ENCODE results near the gene GLP2R.

The GLP2R gene

DNA sequence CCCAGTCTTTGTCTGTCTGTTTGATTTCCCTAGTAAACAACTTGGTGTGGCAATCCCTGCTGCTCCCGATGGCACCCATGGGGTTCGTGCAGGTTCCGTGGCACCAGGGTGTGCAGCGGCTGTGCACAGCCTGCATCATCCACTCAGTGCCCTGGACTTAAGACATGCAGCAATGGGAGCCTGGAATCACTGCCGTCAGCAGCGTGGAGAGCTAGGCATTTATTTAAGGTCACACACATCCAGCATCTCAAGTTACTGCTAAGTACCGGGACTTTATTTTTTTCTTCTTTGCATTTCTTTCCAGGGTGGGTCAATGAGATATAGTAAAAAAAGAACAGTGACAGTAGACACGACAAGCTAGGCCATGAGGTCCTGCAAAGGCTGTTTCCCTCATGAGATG is 37.1 kb upstream of the GLP2R start:
- H3K4me3 Mint-ChIP-seq, result no peak overlapping the region
- H3K4me1 Mint-ChIP-seq, result peaks cover 31% of the 10 kb centered on the region
- no peaks in the 10 kb centered on the region for H3K36me3 Mint-ChIP-seq (ENCODE audit: low read depth)
- TF ChIP-seq, protein P1, sequence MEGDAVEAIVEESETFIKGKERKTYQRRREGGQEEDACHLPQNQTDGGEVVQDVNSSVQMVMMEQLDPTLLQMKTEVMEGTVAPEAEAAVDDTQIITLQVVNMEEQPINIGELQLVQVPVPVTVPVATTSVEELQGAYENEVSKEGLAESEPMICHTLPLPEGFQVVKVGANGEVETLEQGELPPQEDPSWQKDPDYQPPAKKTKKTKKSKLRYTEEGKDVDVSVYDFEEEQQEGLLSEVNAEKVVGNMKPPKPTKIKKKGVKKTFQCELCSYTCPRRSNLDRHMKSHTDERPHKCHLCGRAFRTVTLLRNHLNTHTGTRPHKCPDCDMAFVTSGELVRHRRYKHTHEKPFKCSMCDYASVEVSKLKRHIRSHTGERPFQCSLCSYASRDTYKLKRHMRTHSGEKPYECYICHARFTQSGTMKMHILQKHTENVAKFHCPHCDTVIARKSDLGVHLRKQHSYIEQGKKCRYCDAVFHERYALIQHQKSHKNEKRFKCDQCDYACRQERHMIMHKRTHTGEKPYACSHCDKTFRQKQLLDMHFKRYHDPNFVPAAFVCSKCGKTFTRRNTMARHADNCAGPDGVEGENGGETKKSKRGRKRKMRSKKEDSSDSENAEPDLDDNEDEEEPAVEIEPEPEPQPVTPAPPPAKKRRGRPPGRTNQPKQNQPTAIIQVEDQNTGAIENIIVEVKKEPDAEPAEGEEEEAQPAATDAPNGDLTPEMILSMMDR (IDR thresholded peaks at IDR 0.05), result no peak
- no peaks in the 10 kb centered on the region for H3K9me3 Mint-ChIP-seq
- H3K27me3 Mint-ChIP-seq (ENCODE audit: low read depth, poor library complexity), result peaks cover 11% of the 10 kb centered on the region
- peak overlapping the region; percentile 34 for H3K27ac Mint-ChIP-seq
- DNase-seq, result no peak

DNA sequence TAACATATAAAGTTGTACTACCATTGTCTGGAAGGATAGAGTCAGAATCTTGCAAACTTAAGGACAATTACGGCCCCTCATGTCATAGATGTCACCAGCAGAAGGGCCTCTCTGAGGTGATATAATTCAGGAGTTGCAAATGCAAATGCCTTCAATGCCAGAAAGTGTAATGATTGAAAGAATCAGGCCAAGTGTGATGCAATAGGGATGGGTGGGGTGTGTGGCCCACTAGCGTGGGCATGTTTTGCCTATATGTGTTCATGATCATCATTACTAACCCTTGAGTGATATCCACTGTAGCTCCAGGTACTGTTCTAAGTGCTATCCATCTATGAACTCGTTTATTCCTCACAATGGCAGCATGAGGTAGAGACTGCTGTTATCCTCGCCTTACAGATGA is 35.4 kb upstream of the GLP2R start:
- TF ChIP-seq, protein P1 (IDR thresholded peaks at IDR 0.05), result no peak
- H3K4me1 Mint-ChIP-seq, result peaks cover 31% of the 10 kb centered on the region
- no peak overlapping the region for H3K27ac Mint-ChIP-seq
- no peak overlapping the region for H3K4me3 Mint-ChIP-seq
- H3K36me3 Mint-ChIP-seq (ENCODE audit: low read depth), result no peaks in the 10 kb centered on the region
- no peaks in the 10 kb centered on the region for H3K9me3 Mint-ChIP-seq
- no peak for DNase-seq
- peaks cover 14% of the 10 kb centered on the region for H3K27me3 Mint-ChIP-seq (ENCODE audit: low read depth, poor library complexity)

DNA sequence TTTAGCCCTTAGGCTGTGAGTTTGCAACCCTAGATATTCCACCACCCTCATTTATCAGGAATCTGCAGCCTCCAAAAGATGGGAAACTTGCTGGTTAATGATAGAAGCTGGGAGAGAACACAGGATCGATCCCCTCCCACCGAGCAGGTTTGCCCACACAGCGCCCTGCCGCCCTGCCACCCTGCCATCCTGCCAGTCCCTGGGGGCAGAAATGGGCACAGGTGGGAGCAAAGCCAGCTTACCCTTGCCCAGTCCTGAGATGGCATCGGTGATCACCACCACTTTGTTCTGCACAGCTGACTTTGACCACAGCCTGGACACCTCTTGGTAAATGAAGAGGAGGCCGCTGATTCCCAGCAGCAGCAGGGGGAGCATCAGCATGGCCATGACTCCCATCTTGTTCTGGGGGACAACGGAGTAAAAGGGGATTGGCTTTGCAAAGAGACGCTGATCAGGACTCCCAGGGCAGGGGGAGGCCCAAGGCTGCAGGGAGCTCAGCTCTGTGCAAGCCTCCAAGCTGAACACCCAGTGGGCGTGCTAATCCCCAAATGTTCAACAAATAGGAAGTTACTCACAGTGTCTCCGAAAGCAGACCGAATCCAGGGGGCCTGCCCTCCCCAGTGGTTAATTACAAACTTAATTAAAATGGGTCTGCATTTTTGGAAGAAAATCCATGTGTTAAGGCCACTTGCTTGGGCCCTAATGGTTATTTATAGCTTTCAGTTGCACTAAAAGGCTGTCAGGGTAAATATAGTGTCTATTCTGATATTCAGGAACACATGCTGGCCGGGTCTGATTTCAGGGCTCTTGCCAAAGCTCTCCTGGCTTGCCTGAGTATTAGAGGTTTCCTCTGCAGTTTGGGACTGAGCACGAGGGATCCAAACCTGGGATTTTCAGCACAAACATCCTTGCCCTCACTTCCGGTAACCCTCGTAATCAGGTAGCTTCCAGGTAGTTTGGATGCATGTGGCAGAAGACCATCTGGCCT is 34.5 kb upstream of the GLP2R start, which contains the start of gene DHRS7C:
DHRS7C (minus strand) TSS at position 704 of the 988 bp plus-strand sequence; CDS start at position 396, 308 bp downstream.
- peaks cover 31% of the 10 kb centered on the region for H3K4me1 Mint-ChIP-seq
- DNase-seq, result no peak

DNA sequence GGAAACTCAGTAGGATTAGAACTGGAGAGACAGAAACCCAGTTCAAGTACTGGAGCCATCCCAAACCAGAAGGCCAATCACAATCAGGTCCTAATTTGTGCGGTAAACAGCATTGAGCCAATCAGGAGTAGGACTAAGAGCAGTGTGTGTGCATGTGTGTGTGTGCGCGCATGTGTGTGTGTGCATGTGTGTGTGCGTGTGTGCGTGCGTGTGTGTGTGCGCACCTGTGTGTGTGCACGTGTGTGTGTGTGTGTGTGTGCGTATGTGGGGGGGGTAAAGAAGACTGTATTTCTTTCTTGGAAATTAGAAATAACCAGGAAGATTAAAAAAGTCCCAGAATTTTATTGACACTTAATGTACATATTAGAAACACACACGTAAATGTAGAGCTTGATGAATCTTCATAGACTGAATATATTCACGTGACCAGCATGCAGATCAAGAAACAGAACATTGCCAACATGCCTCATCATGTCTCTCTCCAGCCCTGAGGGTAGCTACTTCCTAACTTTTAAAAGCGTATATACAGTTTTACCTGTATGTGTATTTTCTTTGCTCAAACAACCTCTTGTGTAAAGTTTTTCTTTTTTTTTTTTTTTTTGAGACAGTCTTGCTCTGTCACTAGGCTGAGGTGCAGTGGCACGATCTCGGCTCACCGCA is 33.4 kb upstream of the GLP2R start:
- peaks cover 31% of the 10 kb centered on the region for H3K4me1 Mint-ChIP-seq
- H3K27ac Mint-ChIP-seq, result no peak overlapping the region
- DNase-seq, result no peak
- H3K36me3 Mint-ChIP-seq (ENCODE audit: low read depth), result no peaks in the 10 kb centered on the region
- peaks cover 29% of the 10 kb centered on the region for H3K27me3 Mint-ChIP-seq (ENCODE audit: low read depth, poor library complexity)
- H3K4me3 Mint-ChIP-seq, result no peak overlapping the region
- TF ChIP-seq, protein P1 (IDR thresholded peaks at IDR 0.05), result no peak
- no peaks in the 10 kb centered on the region for H3K9me3 Mint-ChIP-seq

More for the DNA sequence above, 34.5 kb upstream of the GLP2R start, which contains the start of gene DHRS7C:
- Mint-ChIP-seq H3K36me3 (ENCODE audit: low read depth) (no peaks in the 10 kb centered on the region), H3K27me3 (ENCODE audit: low read depth, poor library complexity) (peaks cover 21% of the 10 kb centered on the region), H3K4me3 (no peak within 1 kb of the TSS), H3K27ac (peak within 1 kb of the TSS; percentile 22), H3K9me3 (no peaks in the 10 kb centered on the region)
- TF ChIP-seq, protein P1 (IDR thresholded peaks at IDR 0.05), result no peak

DNA sequence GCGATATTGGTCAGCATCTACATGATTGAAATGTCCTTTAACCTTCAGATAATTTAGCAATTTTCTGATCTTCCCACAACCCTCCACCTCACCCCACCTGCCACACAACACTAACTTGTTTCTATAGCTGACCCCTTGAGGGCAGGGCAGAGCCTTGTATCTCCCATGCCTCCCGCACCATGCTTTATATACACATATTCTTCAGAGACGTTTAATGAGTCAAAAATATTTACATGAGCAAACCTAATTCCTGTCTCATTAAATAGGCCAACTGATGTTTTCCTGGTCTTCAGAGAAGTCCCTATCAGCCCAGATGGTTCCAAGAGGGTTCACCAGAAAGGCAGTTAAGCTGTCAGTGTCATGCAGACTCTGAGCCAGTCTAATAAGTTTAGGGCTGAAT is 27.7 kb upstream of the GLP2R start:
- Mint-ChIP-seq H3K9me3 (no peaks in the 10 kb centered on the region), H3K4me3 (no peak overlapping the region), H3K36me3 (ENCODE audit: low read depth) (no peaks in the 10 kb centered on the region), H3K27ac (no peak overlapping the region), H3K4me1 (no peaks in the 10 kb centered on the region), H3K27me3 (ENCODE audit: low read depth, poor library complexity) (peaks cover 33% of the 10 kb centered on the region)
- DNase-seq, result no peak
- TF ChIP-seq, protein P1 (IDR thresholded peaks at IDR 0.05), result no peak

All from nephron progenitor cell (in vitro differentiated cells).